HG03460 (cell line): Measurements from ENCODE around the gene GBA2.
A peak's percentile ranks its signal among the peaks of the same experiment; 100 is the strongest.

Experiments
- ATAC-seq: cut with Tn5 transposase; IDR thresholded peaks from one replicate; pipeline ENCODE4 v1.9.1; 2021; ENCODE audit not compliant: unreplicated experiment

The GBA2 gene

GRCh38 chr9:35740243-35740642, 8.8 kb downstream of the GBA2 start:
- no peak for ATAC-seq

- ATAC-seq, result no peak
These were observed 10.1 kb downstream of the GBA2 start for GRCh38 chr9:35738924-35739323.

GRCh38 chr9:35738186-35738585, 10.8 kb downstream of the GBA2 start:
- no peak for ATAC-seq

- no peak for ATAC-seq
These were observed 11.9 kb downstream of the GBA2 start for GRCh38 chr9:35737143-35737542.

GRCh38 chr9:35736201-35736633, 12.8 kb downstream of the GBA2 start:
- no peak for ATAC-seq

- no peak for ATAC-seq
These were observed 14.9 kb downstream of the GBA2 start for GRCh38 chr9:35734096-35734495.

GRCh38 chr9:35732800-35733541, 16.1 kb downstream of the GBA2 start:
- ATAC-seq, result peak; percentile 1

GRCh38 chr9:35732185-35732799, 16.7 kb downstream of the GBA2 start, which contains the start of the genes CREB3 and TLN1:
Gene CREB3 (plus strand): TSS chr9:35732666. CDS start chr9:35732773, 107 bp downstream.
Gene TLN1 (minus strand): TSS chr9:35732195. CDS start chr9:35725694, 6,501 bp downstream.
- peak; percentile 78 for ATAC-seq

GRCh38 chr9:35731415-35732184, 17.4 kb downstream of the GBA2 start:
- peak; percentile 0 for ATAC-seq

GRCh38 chr9:35730486-35730854, 18.6 kb downstream of the GBA2 start:
- ATAC-seq, result no peak

- no peak for ATAC-seq
These were observed 19.1 kb downstream of the GBA2 start for GRCh38 chr9:35729700-35730485.

GRCh38 chr9:35729101-35729500, 19.9 kb downstream of the GBA2 start:
- ATAC-seq, result no peak

GRCh38 chr9:35728041-35728971, 20.7 kb downstream of the GBA2 start:
- ATAC-seq, result no peak

GRCh38 chr9:35727676-35728040, 21.4 kb downstream of the GBA2 start:
- ATAC-seq, result no peak

GRCh38 chr9:35726931-35727330, 22.1 kb downstream of the GBA2 start:
- ATAC-seq, result no peak

GRCh38 chr9:35725362-35725761, 23.7 kb downstream of the GBA2 start:
- ATAC-seq, result no peak

- ATAC-seq, result no peak
These were observed 25.1 kb downstream of the GBA2 start for GRCh38 chr9:35723908-35724307.

- ATAC-seq, result no peak
These were observed 25.6 kb downstream of the GBA2 start for GRCh38 chr9:35723426-35723825.

- ATAC-seq, result no peak
These were observed 29.5 kb downstream of the GBA2 start for GRCh38 chr9:35719546-35719945.
